ENCODE results near the gene CLASP1.

CLASP1 gene

DNA sequence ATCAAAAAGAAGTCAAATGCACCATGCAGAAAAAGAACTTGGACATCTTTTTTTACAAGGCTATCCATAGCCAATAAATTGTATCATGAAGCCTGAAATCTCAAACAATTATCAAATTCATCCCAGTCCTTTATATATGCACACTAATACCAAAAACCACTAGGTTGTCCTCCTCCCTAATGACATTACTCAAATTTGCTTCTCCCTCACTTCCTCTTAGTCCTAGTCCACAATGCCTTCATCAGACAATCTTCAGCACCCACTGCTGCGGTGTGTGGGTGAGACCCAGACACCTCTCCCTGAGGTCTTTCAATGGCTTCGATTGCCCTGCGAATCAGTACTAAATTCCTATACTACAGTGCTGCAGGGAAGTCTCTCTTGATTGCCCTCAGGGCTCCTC is 58.1 kb downstream of the CLASP1 start:
- FAIRE-seq = no peak
- TF ChIP-seq POLR2AphosphoS5 (IDR thresholded peaks at IDR 0.05; ENCODE audit: low read depth, low read length) (no peak), PAX5 (IDR thresholded peaks at IDR 0.05; ENCODE audit: insufficient read depth, low read length, severe bottlenecking) (no peak), POLR2A (IDR thresholded peaks at IDR 0.05; ENCODE audit: low read depth, low read length) (no peak), SPI1 (IDR thresholded peaks at IDR 0.05; ENCODE audit: low read depth, low read length) (peak; percentile 61), TAF1 (IDR thresholded peaks at IDR 0.05; ENCODE audit: low read depth, low read length) (no peak), POU2F2 (IDR thresholded peaks at IDR 0.05; ENCODE audit: low read depth, low read length) (no peak)
- no peak for DNase-seq (ENCODE audit: insufficient read length, low spot score)

DNA sequence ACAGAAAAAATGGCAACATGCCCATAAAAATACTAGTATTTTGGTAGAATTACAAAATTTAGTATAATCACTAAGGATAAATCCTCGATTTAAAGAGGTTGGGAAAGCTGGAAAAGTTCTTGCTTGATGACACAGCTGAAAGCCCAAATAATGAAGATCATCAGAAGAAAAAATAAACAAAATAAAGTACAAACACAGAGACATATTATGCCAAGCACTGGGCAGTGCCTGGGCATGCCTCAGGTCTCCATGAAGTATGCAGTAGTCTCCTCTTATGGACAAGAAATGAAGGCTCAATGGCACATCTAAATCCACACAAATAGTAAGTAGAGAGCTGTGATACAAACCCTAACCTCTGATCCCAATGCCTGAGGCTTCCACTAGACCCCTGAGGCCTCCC is 60.9 kb downstream of the CLASP1 start:
- FAIRE-seq (no peak), DNase-seq (ENCODE audit: insufficient read length, low spot score) (no peak)
- no peak for TF ChIP-seq POLR2AphosphoS5 (IDR thresholded peaks at IDR 0.05; ENCODE audit: low read depth, low read length)
- no peak for TF ChIP-seq POLR2A (IDR thresholded peaks at IDR 0.05; ENCODE audit: low read depth, low read length)
- TF ChIP-seq SPI1 (IDR thresholded peaks at IDR 0.05; ENCODE audit: low read depth, low read length) = no peak

DNA sequence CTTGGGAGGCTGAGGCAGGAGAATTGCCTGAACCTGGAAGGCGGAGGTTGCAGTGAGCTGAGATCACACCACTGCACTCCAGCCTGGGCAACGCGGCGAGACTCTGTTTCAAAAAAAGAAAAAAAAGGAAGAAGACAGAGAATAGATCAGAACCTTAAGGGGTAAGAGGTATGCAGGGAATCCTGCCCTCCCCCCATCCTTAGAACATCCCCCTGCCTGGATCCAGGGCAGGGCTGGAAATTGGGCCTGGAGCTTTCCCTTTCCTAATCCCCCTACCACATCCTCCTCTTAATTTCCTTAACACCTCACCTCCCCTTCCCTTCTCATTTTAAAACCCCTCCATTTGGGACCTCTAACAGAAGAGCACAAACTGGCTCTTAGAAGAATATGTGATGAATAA is 62.1 kb downstream of the CLASP1 start:
- FAIRE-seq = no peak
- no peak for TF ChIP-seq PAX5 (IDR thresholded peaks at IDR 0.05; ENCODE audit: insufficient read depth, low read length, severe bottlenecking)
- TF ChIP-seq SPI1 (IDR thresholded peaks at IDR 0.05; ENCODE audit: low read depth, low read length) = no peak
- TF ChIP-seq TAF1 (IDR thresholded peaks at IDR 0.05; ENCODE audit: low read depth, low read length) = no peak
- no peak for TF ChIP-seq POLR2AphosphoS5 (IDR thresholded peaks at IDR 0.05; ENCODE audit: low read depth, low read length)
- TF ChIP-seq POU2F2 (IDR thresholded peaks at IDR 0.05; ENCODE audit: low read depth, low read length) = no peak
- no peak for TF ChIP-seq POLR2A (IDR thresholded peaks at IDR 0.05; ENCODE audit: low read depth, low read length)
- DNase-seq (ENCODE audit: insufficient read length, low spot score) = no peak

DNA sequence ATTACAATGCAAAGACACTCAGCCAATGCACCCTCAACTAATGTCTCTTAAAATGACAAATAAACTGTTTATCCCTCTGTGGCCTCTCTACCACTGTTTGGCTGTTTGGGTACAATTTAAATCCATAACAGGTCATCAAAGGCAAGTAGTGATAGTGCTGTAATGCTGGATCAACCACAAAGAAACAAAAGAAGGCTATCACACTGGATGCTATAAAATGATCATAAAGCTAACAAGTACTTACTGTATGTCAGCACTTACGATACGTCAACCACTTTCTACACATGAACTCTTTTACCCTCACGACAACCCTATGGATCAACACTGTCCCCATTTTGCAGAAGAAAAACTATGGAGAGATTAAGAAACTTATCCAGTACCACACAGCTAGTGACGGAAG is 64.5 kb downstream of the CLASP1 start:
- DNase-seq (ENCODE audit: insufficient read length, low spot score) (no peak), FAIRE-seq (no peak)
- no peak for TF ChIP-seq POLR2A (IDR thresholded peaks at IDR 0.05; ENCODE audit: low read depth, low read length)
- TF ChIP-seq POU2F2 (IDR thresholded peaks at IDR 0.05; ENCODE audit: low read depth, low read length) = no peak
- TF ChIP-seq PAX5 (IDR thresholded peaks at IDR 0.05; ENCODE audit: insufficient read depth, low read length, severe bottlenecking) = no peak
- TF ChIP-seq POLR2AphosphoS5 (IDR thresholded peaks at IDR 0.05; ENCODE audit: low read depth, low read length) = no peak
- TF ChIP-seq TAF1 (IDR thresholded peaks at IDR 0.05; ENCODE audit: low read depth, low read length) = no peak
- TF ChIP-seq SPI1 (IDR thresholded peaks at IDR 0.05; ENCODE audit: low read depth, low read length) = no peak

DNA sequence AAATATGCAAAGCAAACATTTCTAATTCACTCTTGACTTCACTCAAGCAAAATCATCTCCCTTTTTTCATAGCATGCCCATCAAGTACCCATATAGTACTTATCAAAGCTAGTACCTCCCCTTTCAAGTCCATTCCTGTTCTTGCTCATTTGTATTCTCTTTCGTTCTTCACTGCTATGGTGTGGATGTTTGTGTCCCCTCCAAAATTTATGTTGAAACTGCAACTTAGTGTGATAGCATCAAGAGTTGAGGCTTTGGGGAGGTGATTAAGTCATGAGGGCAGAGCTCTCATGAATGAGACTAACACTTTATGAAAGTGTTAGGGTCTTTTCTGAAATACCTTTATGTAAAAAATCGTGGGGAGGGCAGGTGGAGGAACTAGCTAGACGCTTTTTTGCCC is 65.7 kb downstream of the CLASP1 start:
- DNase-seq (ENCODE audit: insufficient read length, low spot score) = no peak
- FAIRE-seq = no peak
- TF ChIP-seq TAF1 (IDR thresholded peaks at IDR 0.05; ENCODE audit: low read depth, low read length) (no peak), POLR2AphosphoS5 (IDR thresholded peaks at IDR 0.05; ENCODE audit: low read depth, low read length) (no peak), SPI1 (IDR thresholded peaks at IDR 0.05; ENCODE audit: low read depth, low read length) (no peak), POU2F2 (IDR thresholded peaks at IDR 0.05; ENCODE audit: low read depth, low read length) (no peak), PAX5 (IDR thresholded peaks at IDR 0.05; ENCODE audit: insufficient read depth, low read length, severe bottlenecking) (no peak), POLR2A (IDR thresholded peaks at IDR 0.05; ENCODE audit: low read depth, low read length) (no peak)

DNA sequence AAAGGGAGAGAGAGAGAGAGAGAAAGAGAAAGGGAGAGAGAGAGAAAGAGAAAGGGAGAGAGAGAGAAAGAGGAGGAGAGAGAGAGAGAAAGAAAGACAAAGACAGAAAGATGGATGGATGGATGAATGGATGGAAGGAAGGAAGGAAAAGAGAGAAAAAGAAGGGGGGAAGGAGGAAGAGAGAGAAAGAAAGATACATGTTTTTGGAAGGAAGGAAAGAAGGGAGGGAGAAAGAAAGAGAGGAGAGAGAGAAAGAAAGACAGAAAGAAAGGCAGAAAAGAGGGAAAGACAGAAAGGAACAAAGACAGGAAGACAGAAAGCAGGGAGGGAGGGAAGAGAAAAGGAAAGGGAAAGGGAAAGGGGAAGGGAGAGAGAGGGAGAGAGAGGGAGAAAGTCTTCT is 67.0 kb downstream of the CLASP1 start:
- TF ChIP-seq SPI1 (IDR thresholded peaks at IDR 0.05; ENCODE audit: low read depth, low read length) (no peak), POU2F2 (IDR thresholded peaks at IDR 0.05; ENCODE audit: low read depth, low read length) (no peak), POLR2A (IDR thresholded peaks at IDR 0.05; ENCODE audit: low read depth, low read length) (no peak), TAF1 (IDR thresholded peaks at IDR 0.05; ENCODE audit: low read depth, low read length) (no peak)
- FAIRE-seq (no peak), DNase-seq (ENCODE audit: insufficient read length, low spot score) (no peak)

DNA sequence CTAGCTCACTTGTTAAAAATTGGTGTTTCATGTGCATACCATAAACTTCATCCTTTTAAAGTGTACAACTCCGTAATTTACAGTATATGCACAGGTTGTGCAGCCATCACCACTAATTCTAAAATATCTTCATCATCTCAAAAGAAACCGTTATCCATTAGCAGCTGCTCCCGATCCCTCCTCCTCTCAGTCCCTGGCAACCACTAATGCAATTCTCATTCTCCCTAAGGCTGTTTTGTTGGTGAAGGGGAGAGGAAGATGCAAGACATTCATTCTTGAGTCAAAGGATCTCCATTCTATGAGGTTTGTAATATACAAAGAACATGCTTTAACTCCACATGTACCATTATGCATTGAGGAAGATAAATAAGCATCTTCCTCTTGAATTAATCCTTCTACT is 70.0 kb downstream of the CLASP1 start:
- no peak for DNase-seq (ENCODE audit: insufficient read length, low spot score)
- no peak for FAIRE-seq
- no peak for TF ChIP-seq POU2F2 (IDR thresholded peaks at IDR 0.05; ENCODE audit: low read depth, low read length)

DNA sequence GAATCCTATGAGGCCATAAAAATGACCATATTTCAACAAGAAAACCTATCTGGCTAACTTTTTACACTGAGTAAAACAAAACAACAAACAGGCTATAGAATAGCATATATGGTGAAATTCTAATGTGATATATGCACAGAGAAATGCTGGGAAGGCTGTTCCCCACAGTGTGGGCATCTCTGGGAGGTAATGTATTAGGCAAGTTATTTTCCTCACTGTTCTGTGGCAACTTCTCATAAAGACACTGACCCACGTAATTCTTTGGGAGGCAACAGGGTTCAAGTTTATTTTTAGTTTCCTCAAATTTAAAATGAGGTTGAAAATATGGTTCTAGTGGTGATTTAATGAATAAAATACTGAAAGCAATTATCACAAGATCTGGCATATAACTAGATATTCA is 71.9 kb downstream of the CLASP1 start:
- DNase-seq (ENCODE audit: insufficient read length, low spot score) = no peak

DNA sequence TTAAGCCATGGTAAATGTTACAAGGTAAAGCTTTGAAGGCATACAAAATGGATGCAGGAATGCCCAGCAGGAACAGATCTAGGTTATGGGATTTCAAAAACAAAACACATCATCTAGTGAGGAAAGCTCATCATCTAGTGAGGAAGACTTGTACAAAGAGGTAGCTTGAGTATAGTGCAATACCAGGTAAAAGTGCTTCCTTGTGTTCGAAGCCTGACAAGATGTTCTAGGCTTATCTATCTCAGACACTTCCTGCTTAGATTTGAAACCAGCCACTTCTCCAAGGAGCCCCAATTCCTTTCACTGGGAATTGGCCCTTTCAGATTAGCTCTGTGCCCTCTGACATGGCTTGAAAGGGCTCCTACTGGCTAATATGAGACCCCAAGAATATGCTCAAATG is 73.0 kb downstream of the CLASP1 start:
- FAIRE-seq (no peak), DNase-seq (ENCODE audit: insufficient read length, low spot score) (no peak)
- TF ChIP-seq TAF1 (IDR thresholded peaks at IDR 0.05; ENCODE audit: low read depth, low read length) (no peak), POU2F2 (IDR thresholded peaks at IDR 0.05; ENCODE audit: low read depth, low read length) (no peak), SPI1 (IDR thresholded peaks at IDR 0.05; ENCODE audit: low read depth, low read length) (no peak), POLR2AphosphoS5 (IDR thresholded peaks at IDR 0.05; ENCODE audit: low read depth, low read length) (no peak), POLR2A (IDR thresholded peaks at IDR 0.05; ENCODE audit: low read depth, low read length) (no peak), PAX5 (IDR thresholded peaks at IDR 0.05; ENCODE audit: insufficient read depth, low read length, severe bottlenecking) (no peak)

More for the DNA sequence above, 71.9 kb downstream of the CLASP1 start:
- FAIRE-seq = no peak
- TF ChIP-seq TAF1 (IDR thresholded peaks at IDR 0.05; ENCODE audit: low read depth, low read length) (no peak), PAX5 (IDR thresholded peaks at IDR 0.05; ENCODE audit: insufficient read depth, low read length, severe bottlenecking) (no peak), POU2F2 (IDR thresholded peaks at IDR 0.05; ENCODE audit: low read depth, low read length) (no peak), SPI1 (IDR thresholded peaks at IDR 0.05; ENCODE audit: low read depth, low read length) (no peak)

DNA sequence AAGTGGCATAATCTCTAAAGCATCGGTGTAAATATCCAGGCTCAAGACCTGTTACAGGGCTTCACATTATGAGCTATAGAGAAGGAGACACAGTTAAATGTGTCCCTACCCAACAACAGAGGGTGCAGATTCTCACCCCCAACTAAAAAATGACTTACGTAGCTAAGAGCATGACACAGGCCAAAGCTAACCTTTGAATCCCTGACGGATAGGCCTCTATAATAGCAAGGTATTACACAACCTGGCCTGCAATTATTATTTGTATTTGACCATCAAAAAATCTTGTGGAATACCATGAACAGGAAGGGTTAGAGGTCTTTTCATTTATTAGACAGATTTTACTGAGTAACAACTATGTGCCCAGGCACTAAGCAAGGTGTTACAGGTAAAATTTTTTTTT is 73.5 kb downstream of the CLASP1 start:
- DNase-seq (ENCODE audit: insufficient read length, low spot score) (no peak), FAIRE-seq (no peak)
- TF ChIP-seq SPI1 (IDR thresholded peaks at IDR 0.05; ENCODE audit: low read depth, low read length) (no peak), POLR2A (IDR thresholded peaks at IDR 0.05; ENCODE audit: low read depth, low read length) (no peak), PAX5 (IDR thresholded peaks at IDR 0.05; ENCODE audit: insufficient read depth, low read length, severe bottlenecking) (no peak), TAF1 (IDR thresholded peaks at IDR 0.05; ENCODE audit: low read depth, low read length) (no peak), POU2F2 (IDR thresholded peaks at IDR 0.05; ENCODE audit: low read depth, low read length) (no peak), POLR2AphosphoS5 (IDR thresholded peaks at IDR 0.05; ENCODE audit: low read depth, low read length) (no peak)

DNA sequence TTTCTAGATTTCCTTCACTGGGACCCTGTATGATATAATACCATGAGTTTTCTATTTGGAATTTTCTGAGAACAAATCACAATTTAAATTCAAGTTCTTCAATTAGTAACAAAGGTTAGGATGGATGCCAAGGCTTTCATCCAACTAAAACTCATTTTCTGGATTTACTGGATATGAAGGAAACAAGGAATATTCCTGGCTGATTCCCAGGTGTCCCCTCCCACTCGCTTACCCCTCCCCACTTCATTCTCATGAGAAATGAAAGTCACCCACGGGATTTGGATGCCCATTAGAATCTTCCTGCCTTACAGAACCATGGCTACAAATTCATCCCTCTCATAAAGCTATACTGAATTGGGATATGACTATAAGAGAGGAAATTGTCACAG is 78.6 kb downstream of the CLASP1 start:
- no peak for TF ChIP-seq PAX5 (IDR thresholded peaks at IDR 0.05; ENCODE audit: insufficient read depth, low read length, severe bottlenecking)
- no peak for TF ChIP-seq POU2F2 (IDR thresholded peaks at IDR 0.05; ENCODE audit: low read depth, low read length)
- no peak for TF ChIP-seq POLR2A (IDR thresholded peaks at IDR 0.05; ENCODE audit: low read depth, low read length)
- no peak for TF ChIP-seq SPI1 (IDR thresholded peaks at IDR 0.05; ENCODE audit: low read depth, low read length)
- no peak for TF ChIP-seq TAF1 (IDR thresholded peaks at IDR 0.05; ENCODE audit: low read depth, low read length)
- no peak for TF ChIP-seq POLR2AphosphoS5 (IDR thresholded peaks at IDR 0.05; ENCODE audit: low read depth, low read length)
- FAIRE-seq (no peak), DNase-seq (ENCODE audit: insufficient read length, low spot score) (no peak)

Measured in GM12891 (cell line).